HEK293T (cell line): ENCODE measurements around the gene ME3.

Source experiments
- FOXA1 ChIP-seq: fragments of 450-650 bp; IDR thresholded peaks from 2 replicates; pipeline ENCODE4 v1.6.1; 2016; ENCODE audit warnings: mild to moderate bottlenecking
- FOXK2 ChIP-seq: fragments of 450-650 bp; IDR thresholded peaks from 2 replicates; pipeline ENCODE4 v1.6.1; 2016; ENCODE audit warnings: mild to moderate bottlenecking
- HDGF ChIP-seq: fragments of 450-650 bp; IDR thresholded peaks from 2 replicates; pipeline ENCODE4 v1.6.1; 2017; ENCODE audit warnings: antibody characterized with exemption, borderline replicate concordance
- SP1 ChIP-seq: fragments of 450-650 bp; IDR thresholded peaks from 2 replicates; pipeline ENCODE4 v1.6.1; 2017
- SUZ12 ChIP-seq: fragments of 450-650 bp; IDR thresholded peaks from 2 replicates; pipeline ENCODE4 v1.6.1; 2016; ENCODE audit warnings: mild to moderate bottlenecking

DNA sequence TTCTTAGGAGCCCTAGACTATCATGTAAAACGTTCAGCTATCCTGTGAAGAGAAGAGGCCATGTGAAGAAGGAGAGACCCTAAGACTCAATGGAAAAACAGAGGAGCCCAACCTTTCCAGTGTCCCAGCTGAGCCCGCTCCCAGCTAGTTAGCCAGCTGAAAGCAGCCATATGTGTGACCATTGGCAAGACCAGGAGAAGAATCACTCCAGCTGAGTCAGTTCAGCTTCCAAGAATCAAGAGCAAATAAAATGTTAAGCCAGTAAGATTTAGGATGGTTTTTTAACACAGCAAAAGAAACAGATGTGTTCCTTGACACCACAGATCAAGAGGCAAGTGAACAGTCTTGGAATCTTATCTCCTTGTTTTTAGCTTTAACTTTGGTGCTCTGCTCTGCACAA is 189.7 kb downstream of the ME3 start:
- TF ChIP-seq HDGF (no peak), SUZ12 (no peak), FOXA1 (no peak), SP1 (no peak), FOXK2 (no peak)
